GM12878 (cell line): ENCODE data around the gene HHAT.

Experiments
- CREB1 ChIP-seq: IDR thresholded peaks from 2 replicates; pipeline ENCODE4 v1.6.1; 2012; ENCODE audit warnings: low read depth, mild to moderate bottlenecking, inconsistent platforms
- EED ChIP-seq: sonication (generic); IDR thresholded peaks from 2 replicates; pipeline ENCODE4 v1.6.1; 2016; ENCODE audit warnings: antibody characterized with exemption, low read depth
- ESRRA ChIP-seq: IDR thresholded peaks from 2 replicates; pipeline ENCODE4 v1.6.1; 2012; ENCODE audit warnings: mild to moderate bottlenecking, low read length, improper control_type of control experiment
- EZH2 ChIP-seq: IDR thresholded peaks from 2 replicates; pipeline ENCODE4 v1.6.1; 2012; ENCODE audit warnings: low read depth, mild to moderate bottlenecking, control low read depth, inconsistent platforms, low read length, borderline replicate concordance; ENCODE audit not compliant: control insufficient read depth
- HDAC6 ChIP-seq: fragments of 200-600 bp; sonication (generic); IDR thresholded peaks from one replicate; pipeline ENCODE4 v1.8.0; 2017; ENCODE audit warnings: antibody characterized with exemption; ENCODE audit not compliant: unreplicated experiment
- IRF4 ChIP-seq: IDR thresholded peaks from 2 replicates; pipeline ENCODE4 v1.6.1; 2011; ENCODE audit warnings: low read depth, low read length
- MEF2A ChIP-seq: IDR thresholded peaks from 2 replicates; pipeline ENCODE4 v1.6.1; 2011; ENCODE audit warnings: low read depth, mild to moderate bottlenecking, low read length, moderate library complexity; ENCODE audit not compliant: insufficient read depth
- POLR2A ChIP-seq: IDR thresholded peaks from 2 replicates; pipeline ENCODE4 v1.6.1; 2011; ENCODE audit warnings: low read depth, mild to moderate bottlenecking, low read length
- RELA ChIP-seq: fragments of 450-650 bp; IDR thresholded peaks from 2 replicates; pipeline ENCODE4 v1.8.0; 2014; ENCODE audit warnings: borderline replicate concordance; ENCODE audit not compliant: partially characterized antibody
- TF ChIP-seq, protein P1 (sequence below), 3 experiments: IDR thresholded peaks in 2 of 3; conservative IDR thresholded peaks in 1 of 3; 2 replicates each; pipeline ENCODE4 v1.5.1; 2011; ENCODE audit warnings: low read depth in 3 of 3, low read length in 3 of 3, mild to moderate bottlenecking in 3 of 3, control low read depth in 2 of 3, moderate library complexity in 2 of 3, inconsistent platforms in 1 of 3, mixed read lengths in 1 of 3; ENCODE audit not compliant: control insufficient read depth in 2 of 3, insufficient read depth in 1 of 3; ENCODE audit errors: extremely low read depth in 1 of 3
- TF ChIP-seq, protein P2 (sequence below): IDR thresholded peaks from 2 replicates; pipeline ENCODE4 v1.6.1; 2011; ENCODE audit warnings: borderline replicate concordance, low read depth, mild to moderate bottlenecking, moderate library complexity, mixed read lengths, low read length; ENCODE audit not compliant: insufficient read depth; ENCODE audit errors: extremely low read length
- TF ChIP-seq, protein P3 (sequence below): fragments of 450-650 bp; IDR thresholded peaks from 2 replicates; pipeline ENCODE4 v1.6.1; 2016; ENCODE audit warnings: mild to moderate bottlenecking, moderate library complexity, borderline replicate concordance

DNA sequence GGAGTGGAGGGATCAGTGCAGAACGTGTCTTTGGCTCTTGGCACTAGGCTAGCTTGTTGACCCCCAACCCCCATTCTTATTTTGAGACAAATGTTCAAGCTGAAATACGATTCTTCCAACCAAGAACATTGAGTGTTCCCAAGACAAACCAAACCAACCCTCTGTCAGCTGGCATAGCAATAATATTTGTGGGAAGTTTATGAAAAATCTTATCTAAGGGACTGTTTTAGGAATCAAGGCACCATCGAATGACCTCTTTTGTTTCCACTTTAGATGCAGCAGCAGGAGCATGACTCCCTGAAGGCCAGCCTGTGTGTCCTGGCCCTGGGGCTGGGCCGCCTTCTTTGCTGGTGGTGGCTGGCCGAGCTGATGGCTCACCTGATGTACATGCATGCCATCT lies 89.2 kb downstream of the HHAT start:
- TF ChIP-seq, protein P1, sequence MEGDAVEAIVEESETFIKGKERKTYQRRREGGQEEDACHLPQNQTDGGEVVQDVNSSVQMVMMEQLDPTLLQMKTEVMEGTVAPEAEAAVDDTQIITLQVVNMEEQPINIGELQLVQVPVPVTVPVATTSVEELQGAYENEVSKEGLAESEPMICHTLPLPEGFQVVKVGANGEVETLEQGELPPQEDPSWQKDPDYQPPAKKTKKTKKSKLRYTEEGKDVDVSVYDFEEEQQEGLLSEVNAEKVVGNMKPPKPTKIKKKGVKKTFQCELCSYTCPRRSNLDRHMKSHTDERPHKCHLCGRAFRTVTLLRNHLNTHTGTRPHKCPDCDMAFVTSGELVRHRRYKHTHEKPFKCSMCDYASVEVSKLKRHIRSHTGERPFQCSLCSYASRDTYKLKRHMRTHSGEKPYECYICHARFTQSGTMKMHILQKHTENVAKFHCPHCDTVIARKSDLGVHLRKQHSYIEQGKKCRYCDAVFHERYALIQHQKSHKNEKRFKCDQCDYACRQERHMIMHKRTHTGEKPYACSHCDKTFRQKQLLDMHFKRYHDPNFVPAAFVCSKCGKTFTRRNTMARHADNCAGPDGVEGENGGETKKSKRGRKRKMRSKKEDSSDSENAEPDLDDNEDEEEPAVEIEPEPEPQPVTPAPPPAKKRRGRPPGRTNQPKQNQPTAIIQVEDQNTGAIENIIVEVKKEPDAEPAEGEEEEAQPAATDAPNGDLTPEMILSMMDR (IDR thresholded peaks at IDR 0.05 in 2 of 3, conservative IDR thresholded peaks at IDR 0.05 in 1 of 3; ENCODE audit: control insufficient read depth in 2 of 3, extremely low read depth in 1 of 3, insufficient read depth in 1 of 3, low read depth in 3 of 3, low read length in 3 of 3) = no peak
- TF ChIP-seq, protein P2, sequence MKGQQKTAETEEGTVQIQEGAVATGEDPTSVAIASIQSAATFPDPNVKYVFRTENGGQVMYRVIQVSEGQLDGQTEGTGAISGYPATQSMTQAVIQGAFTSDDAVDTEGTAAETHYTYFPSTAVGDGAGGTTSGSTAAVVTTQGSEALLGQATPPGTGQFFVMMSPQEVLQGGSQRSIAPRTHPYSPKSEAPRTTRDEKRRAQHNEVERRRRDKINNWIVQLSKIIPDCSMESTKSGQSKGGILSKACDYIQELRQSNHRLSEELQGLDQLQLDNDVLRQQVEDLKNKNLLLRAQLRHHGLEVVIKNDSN = no peak
- TF ChIP-seq EZH2 (no peak), POLR2A (no peak), RELA (no peak), EED (no peak), CREB1 (no peak), IRF4 (no peak), ESRRA (no peak), MEF2A (no peak), HDAC6 (no peak)
- TF ChIP-seq, protein P3, sequence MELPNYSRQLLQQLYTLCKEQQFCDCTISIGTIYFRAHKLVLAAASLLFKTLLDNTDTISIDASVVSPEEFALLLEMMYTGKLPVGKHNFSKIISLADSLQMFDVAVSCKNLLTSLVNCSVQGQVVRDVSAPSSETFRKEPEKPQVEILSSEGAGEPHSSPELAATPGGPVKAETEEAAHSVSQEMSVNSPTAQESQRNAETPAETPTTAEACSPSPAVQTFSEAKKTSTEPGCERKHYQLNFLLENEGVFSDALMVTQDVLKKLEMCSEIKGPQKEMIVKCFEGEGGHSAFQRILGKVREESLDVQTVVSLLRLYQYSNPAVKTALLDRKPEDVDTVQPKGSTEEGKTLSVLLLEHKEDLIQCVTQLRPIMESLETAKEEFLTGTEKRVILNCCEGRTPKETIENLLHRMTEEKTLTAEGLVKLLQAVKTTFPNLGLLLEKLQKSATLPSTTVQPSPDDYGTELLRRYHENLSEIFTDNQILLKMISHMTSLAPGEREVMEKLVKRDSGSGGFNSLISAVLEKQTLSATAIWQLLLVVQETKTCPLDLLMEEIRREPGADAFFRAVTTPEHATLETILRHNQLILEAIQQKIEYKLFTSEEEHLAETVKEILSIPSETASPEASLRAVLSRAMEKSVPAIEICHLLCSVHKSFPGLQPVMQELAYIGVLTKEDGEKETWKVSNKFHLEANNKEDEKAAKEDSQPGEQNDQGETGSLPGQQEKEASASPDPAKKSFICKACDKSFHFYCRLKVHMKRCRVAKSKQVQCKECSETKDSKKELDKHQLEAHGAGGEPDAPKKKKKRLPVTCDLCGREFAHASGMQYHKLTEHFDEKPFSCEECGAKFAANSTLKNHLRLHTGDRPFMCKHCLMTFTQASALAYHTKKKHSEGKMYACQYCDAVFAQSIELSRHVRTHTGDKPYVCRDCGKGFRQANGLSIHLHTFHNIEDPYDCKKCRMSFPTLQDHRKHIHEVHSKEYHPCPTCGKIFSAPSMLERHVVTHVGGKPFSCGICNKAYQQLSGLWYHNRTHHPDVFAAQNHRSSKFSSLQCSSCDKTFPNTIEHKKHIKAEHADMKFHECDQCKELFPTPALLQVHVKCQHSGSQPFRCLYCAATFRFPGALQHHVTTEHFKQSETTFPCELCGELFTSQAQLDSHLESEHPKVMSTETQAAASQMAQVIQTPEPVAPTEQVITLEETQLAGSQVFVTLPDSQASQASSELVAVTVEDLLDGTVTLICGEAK = no peak
